K562 (cell line): ENCODE results near the gene THRSP. TPM values are rescaled to one million over a fixed set of nuclear protein-coding genes. Genes with fewer than 3 reads are reported as not detected.

Source experiments
- CHD2 ChIP-seq: IDR thresholded peaks from 2 replicates; pipeline ENCODE4 v1.6.1; 2011; ENCODE audit warnings: low read depth, low read length
- EP400 ChIP-seq: fragments of 450-650 bp; IDR thresholded peaks from 2 replicates; pipeline ENCODE4 v1.6.1; 2017; ENCODE audit warnings: antibody characterized with exemption, mild to moderate bottlenecking, moderate library complexity
- FIP1L1 ChIP-seq: fragments of 200-400 bp; formaldehyde crosslinking; IDR thresholded peaks from 2 replicates; pipeline ENCODE4 v1.6.1; 2018; ENCODE audit warnings: mild to moderate bottlenecking, low read depth, low read length; ENCODE audit not compliant: poor library complexity, severe bottlenecking
- HMG20A ChIP-seq: fragments of 450-650 bp; formaldehyde crosslinking; conservative IDR thresholded peaks from 2 replicates; pipeline ENCODE4 v1.4.0; 2020; ENCODE audit warnings: mild to moderate bottlenecking, mixed read lengths
- KLF10 ChIP-seq: fragments of 250-450 bp; sonication (Bioruptor Pico); IDR thresholded peaks from 2 replicates; pipeline ENCODE4 v1.6.1; 2021; ENCODE audit warnings: matching md5 sums
- MBD1 ChIP-seq: fragments of 250-450 bp; sonication (Bioruptor Pico); IDR thresholded peaks from 2 replicates; pipeline ENCODE4 v1.8.0; 2022; ENCODE audit warnings: inconsistent platforms
- NFATC3 ChIP-seq: fragments of 450-650 bp; IDR thresholded peaks from 2 replicates; pipeline ENCODE4 v1.6.1; 2017; ENCODE audit warnings: mild to moderate bottlenecking
- PRMT5 ChIP-seq: sonication (generic); formaldehyde crosslinking; IDR thresholded peaks from 2 replicates; pipeline ENCODE4 v1.5.0; 2020; ENCODE audit warnings: missing genetic modification reagents
- SMARCC2 ChIP-seq: fragments of 450-650 bp; IDR thresholded peaks from 2 replicates; pipeline ENCODE4 v1.6.1; 2017; ENCODE audit warnings: antibody characterized with exemption, moderate library complexity, mild to moderate bottlenecking, low read depth
- STAT6 ChIP-seq: sonication (generic); formaldehyde crosslinking; IDR thresholded peaks from 2 replicates; pipeline ENCODE4 v1.8.1; 2023; ENCODE audit warnings: mild to moderate bottlenecking, missing genetic modification reagents
- UBTF ChIP-seq, 2 experiments: IDR thresholded peaks; 2 replicates each; pipeline ENCODE4 v1.6.1; 2012; ENCODE audit warnings: improper control_type of control experiment in 2 of 2, low read depth in 2 of 2, low read length in 2 of 2, borderline replicate concordance in 1 of 2
- ZBTB43 ChIP-seq: sonication (generic); formaldehyde crosslinking; IDR thresholded peaks from 2 replicates; pipeline ENCODE4 v1.8.0; 2023; ENCODE audit warnings: mild to moderate bottlenecking, missing genetic modification reagents
- ZNF121 ChIP-seq: sonication (generic); formaldehyde crosslinking; conservative IDR thresholded peaks from 2 replicates; pipeline ENCODE4 v1.8.0; 2022; ENCODE audit warnings: missing genetic modification reagents
- ZNF174 ChIP-seq: fragments of 250-450 bp; sonication (Bioruptor Pico); IDR thresholded peaks from 2 replicates; pipeline ENCODE4 v1.4.0; 2020; ENCODE audit warnings: mild to moderate bottlenecking
- ZNF696 ChIP-seq: fragments of 250-450 bp; sonication (Bioruptor Pico); conservative IDR thresholded peaks from 2 replicates; pipeline ENCODE4 v1.4.0; 2020; ENCODE audit warnings: mild to moderate bottlenecking, moderate library complexity
- ZNF830 ChIP-seq: fragments of 250-450 bp; sonication (Bioruptor Pico); IDR thresholded peaks from 2 replicates; pipeline ENCODE4 v1.5.0; 2021; ENCODE audit warnings: mild to moderate bottlenecking
- polyA plus RNA-seq, 8 experiments: library from polyadenylated mRNA; depleted of rRNA in 4 of 8; stranded (reverse) in 5 of 8; unstranded in 3 of 8; fragments of >200 nt; fragmentation: Nextera tagmentation in 2 of 8; fragmentation: Illumina TruSeq in 1 of 8; extraction: Ambion mirVana in 2 of 8; extraction: Trizol in 1 of 8; gene quantifications; 2 replicates each; pipeline versions ENCODE4 v1.2.1 to v1.2.3, GENCODE V29; 2011 to 2014; ENCODE audit warnings: inconsistent platforms in 1 of 8, missing spikeins in 1 of 8
- total RNA-seq, 7 experiments: library from RNA; depleted of rRNA in 6 of 7; stranded (reverse); fragments of >200 nt in 6 of 7; fragmentation: Illumina TruSeq in 2 of 7; extraction: Trizol in 2 of 7; gene quantifications; 2 replicates each; pipeline versions ENCODE4 v1.2.1 to v1.2.3, GENCODE V29; 2011 to 2021; ENCODE audit warnings: low replicate concordance in 1 of 7

Gene THRSP
- total and polyA plus RNA-seq, 9 of the 15 experiments (the other 6 are each of a cell fraction or from before 2014, with no cell fraction given): 0.23 to 0.56 (median 0.31) TPM; not detected in 2

GRCh38 chr11:78050964-78051831, 12.5 kb upstream of the THRSP start (continued):
- TF ChIP-seq MBD1 (CRISPR knock-in tag) (no peak), CHD2 (no peak), ZNF121 (CRISPR knock-in tag) (no peak), FIP1L1 (no peak), STAT6 (CRISPR knock-in tag) (no peak), ZNF830 (no peak), ZNF174 (no peak), EP400 (peak; percentile 80), ZNF696 (CRISPR knock-in tag) (no peak), UBTF (IDR thresholded peaks at IDR 0.05; ENCODE audit: borderline replicate concordance in 1 of 2, low read depth in 2 of 2, low read length in 2 of 2) (no peak), HMG20A (CRISPR knock-in tag) (no peak), PRMT5 (CRISPR knock-in tag) (no peak), NFATC3 (no peak), SMARCC2 (0 out of 2 replicates have a peak, but pooled peaks have one; percentile 33), KLF10 (CRISPR knock-in tag) (no peak), ZBTB43 (CRISPR knock-in tag) (no peak)
